Tongue (tissue), 2 donors: ENCODE measurements around the gene CUBN. TPM values are rescaled to one million over a fixed set of nuclear protein-coding genes. Genes with fewer than 3 reads are reported as not detected.
"Not testable (repeated sequence)": the region's sequence is repeated elsewhere in the genome, so short reads cannot be mapped to it uniquely, and the experiment has no call there.

Source experiments
- DNase-seq: peaks from one replicate; pipeline ENCODE4 v3.0.0-alpha.2; 2015
- total RNA-seq: library from RNA; depleted of rRNA; stranded (reverse); fragments of >200 nt; gene quantifications from one replicate; pipeline ENCODE4 v1.2.3, GENCODE V29; 2014

The CUBN gene
- total RNA-seq, 1 donor from 2014 or later = 3.5 TPM

DNA sequence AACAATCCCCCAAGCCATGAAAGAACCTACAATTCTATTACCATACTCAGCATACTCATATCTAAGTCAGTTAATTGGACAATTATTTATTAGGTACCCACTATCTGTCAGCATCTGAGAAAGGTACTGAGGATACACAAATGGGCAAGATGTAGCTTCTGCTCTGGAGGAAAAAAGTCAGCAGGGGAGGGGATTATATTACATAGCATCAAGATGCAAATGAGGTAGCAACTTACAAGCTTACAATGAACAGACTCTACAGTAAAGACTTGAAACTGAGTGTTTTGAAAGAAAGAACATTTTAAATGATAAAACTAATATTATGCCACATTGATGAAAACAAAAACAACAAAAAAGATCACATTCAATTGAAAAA is 10.8 kb upstream of the CUBN start:
- DNase-seq = no peak

DNA sequence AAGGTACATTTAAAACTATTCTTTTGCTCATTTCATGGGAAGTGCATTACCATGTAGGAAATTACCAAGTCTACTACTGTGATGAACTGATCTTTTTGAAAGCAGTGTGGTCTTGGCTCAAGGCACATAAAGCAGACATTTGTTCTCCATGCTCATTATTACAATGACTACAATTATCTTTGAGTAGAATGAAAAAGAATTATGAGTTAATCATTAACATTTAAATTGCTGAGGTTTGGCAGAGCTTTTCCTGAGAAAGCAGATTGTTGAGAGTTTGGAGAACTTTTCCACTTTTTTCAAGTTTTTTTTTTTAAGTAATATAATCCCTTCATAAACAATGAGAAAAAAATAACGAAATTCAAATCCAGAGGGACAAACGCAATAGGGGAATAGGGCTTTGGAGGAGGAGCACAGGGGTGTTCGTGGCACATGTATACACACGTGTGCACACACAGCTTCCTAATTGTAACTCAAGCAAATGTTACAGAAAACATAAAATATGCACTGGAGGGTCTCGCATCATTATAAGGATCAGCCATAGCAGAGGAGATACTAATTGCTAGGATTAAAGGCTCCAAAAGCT is 8.9 kb upstream of the CUBN start:
- DNase-seq = peak; percentile 14

DNA sequence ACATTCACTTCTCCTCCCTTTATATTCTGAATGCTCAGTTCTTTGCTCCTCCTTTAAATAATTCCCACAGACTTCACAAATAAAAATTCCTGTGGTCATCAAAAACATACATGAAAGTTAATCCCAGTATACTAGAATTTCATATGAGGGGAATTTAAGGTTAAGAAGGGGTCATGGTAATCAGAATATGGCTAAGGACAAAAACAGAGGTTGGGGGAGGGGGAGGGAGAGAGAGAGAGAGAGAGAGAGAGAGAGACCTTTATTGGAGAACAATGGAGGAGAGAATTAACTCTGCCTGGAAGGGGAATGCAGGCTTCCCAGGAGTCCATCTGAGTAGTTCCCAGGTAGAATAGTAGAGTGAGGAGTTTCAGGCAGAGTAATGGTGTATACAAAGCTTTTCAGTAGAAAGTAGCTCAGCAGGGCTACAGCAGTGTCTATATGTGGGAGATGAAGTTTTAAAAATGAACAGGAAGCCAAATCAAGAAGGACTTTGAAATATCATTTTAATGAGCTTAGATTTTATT is 5.2 kb upstream of the CUBN start:
- no peak for DNase-seq

DNA sequence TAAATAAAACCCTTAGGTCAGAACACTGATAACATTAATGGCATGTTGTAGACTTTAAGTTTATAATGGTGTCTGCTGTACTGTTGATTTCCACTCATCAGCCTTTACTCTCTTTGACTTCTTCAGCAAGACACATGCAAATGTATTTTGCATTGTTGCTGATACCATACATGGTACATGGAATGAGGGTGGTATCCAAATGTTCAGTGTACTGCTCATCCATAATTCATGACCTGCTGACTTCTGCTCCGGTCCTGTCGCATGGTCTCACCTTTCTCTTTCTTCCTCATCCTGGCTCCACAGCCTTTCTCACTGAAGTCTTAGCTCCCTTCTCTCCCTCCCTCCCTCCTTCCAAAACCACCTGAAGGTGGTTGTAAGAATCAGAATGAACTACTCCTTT is 4.7 kb upstream of the CUBN start:
- no peak for DNase-seq

DNA sequence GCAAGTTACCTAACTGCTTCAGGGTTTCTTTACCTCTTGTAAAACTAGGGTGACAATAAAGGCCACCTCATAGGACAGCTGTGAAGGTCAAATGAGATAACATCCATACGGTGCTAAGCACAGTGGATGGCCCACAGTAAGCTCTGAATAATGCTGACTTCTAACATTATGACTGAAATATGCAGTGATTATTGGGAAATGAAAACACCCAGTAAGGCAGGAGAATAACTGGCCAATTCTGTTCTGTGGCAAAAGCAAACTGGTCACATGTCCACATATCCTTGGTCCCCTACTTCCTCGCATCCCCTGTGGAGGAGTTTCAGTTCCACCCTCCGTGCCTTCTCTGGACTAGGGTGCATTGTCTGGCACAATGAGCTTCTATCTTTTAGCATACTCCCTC is 1.4 kb downstream of the CUBN start:
- DNase-seq = no peak

DNA sequence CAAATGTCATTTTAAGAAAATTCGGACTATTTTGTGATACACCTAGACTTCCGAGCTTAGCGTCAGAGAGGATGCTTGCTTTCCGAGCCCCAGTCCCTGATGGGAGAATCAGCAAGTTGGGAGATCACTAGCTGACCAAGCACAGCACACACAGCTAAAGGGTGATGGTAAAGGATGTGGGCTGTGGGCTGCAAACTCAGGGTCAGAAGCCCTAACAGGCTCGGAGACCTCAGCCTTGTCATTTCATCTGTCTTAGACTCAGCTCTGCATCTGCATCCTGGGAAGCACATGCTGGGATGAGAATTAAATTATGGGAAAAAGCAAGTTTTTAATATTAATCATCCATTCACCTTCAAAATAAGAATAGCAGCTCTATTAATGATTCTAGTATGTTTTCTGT is 3.3 kb downstream of the CUBN start:
- no peak for DNase-seq

DNA sequence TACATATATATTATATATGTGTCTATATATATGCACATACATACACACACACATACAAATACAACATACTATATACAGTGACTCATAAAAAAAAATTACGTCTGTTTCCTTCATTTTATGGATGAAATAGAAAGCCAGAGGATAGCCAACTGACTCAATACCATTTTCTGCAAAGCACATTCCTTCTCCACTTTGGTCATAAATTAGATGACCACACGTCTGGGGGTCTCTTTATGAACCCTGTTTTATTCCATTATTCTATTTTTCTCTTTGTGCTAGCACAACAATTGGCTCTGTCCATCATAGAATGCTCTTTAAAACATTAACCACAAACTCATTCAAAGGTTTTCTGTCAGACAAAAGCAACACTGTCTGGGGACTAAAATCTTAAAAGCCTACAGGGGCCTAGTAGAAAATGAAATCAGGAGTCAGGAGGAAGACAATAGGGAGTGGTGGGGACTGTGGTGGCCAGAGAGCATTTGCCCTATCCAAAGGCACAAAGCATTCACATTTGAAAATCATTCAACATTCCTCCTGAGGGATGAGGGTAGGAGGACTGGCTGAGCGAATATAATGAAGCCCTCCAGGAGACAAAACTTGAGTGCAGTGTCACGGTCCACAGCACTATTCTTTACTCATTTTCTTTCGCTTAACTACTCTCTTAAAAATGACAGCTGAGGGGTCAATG is 4.3 kb downstream of the CUBN start:
- no peak for DNase-seq

DNA sequence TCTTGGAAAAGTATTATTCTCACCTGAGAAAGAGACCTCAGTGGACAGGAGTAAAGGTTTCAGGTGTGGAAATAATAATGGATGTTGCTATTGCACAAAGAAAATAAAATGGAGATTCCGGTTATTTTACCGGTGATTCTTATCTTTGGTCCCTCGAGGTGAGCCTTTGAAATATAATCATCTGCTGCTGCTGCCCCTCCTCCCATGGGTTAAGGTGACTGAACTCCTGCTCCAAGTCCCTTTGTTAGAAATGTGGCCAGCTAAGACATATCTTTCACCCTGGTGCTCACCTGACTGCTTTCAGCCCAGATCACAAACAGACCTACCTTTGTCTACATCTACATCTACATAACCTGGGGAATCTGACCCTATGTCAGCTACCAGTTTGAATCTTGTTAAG is 5.7 kb downstream of the CUBN start:
- DNase-seq = no peak

DNA sequence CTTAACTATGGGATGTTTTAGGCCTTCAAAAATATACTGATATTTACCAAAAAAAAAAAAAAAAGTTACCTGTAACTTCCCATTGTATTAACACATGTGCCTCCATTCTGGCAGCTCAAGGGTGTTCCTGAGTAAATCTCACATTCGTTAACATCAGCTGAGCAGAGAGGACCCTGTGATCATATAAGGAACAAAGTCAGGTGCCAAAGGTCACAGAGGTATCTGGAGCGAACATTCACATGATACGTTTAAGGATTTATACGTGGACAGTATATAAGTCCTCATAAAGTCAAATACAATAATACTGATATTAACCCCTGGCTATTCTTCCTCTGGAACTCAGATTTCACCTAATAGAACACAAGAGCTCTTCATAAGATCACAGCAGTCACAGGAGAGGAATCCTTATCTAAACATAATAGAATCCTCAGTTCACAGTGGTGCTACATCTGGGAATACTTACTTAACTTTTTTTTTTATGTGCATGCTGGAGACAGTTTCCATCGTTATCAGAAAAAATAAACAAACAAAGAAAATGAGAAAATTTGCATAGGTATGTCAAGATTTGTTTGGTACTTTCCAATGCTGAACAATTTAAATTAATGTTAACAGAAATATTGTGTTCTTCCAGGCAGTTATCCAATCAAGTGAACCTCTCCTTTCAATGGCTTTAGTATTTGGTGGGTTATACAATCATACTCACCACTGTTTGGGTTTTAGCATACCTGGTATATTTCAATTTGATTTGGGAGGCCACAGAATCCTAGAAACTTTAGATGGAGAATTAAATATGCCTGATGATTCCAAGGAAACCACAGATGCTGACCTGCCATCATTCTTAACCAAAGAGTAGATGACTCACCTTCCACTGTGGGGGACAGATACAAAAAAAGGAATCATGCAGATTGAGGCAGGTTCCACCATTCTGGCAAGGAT is 6.6 kb downstream of the CUBN start:
- peak; percentile 19 for DNase-seq

DNA sequence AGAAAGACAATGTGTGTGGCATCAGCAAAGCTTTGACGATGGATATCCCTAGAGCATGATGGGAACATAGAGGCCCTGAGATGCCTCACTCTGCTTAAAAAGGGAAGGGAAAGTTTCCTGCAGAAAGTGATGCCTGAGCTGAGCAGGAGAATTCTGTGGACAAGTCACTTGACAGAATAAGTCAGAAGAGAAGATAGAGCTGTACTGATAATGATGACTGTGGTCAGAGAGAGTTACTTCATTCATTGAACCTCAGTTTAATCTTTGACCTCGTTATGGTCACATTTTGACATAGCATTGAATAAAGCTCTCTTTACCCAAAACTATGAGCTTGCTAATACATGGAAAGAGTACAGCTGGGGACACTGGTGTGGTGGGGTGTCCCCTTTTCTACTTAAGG is 7.6 kb downstream of the CUBN start:
- no peak for DNase-seq

DNA sequence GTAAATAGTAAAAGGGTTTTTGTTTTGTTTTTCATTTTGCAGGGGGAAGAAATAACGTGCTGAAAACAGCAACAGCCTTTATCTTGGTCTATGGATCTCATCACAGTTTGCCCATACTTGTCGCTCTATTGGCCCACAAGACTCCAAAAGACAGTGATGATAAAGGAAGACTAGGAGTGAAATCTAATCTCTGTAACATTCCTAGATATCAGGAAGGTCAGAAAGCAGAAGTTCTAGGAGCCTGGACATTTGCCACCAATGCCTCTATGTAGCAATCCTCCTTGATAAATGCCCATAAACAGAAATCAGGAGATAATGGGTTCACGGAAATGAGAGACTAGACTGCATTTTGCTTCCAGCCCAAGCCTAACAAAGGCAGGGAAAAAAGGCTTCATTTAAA is 8.9 kb downstream of the CUBN start:
- no peak for DNase-seq

DNA sequence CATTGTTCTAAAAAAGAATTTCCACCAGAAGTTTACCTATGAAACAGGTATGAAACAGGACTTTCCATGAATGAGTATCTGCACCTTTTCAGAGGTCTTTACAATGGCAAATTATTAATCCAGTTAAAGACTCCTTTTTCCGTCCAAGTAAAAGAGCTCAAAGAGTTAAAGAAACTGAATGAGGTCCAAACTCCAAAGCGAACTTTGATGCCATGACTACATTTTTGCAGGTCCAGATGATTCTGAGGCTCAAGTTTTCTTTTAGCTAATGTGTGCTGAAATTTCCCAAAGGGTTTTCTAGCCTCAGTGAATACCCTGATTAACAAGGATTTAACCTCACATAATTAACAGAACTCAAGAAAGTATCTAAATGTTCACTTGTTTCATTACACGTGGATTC is 9.8 kb downstream of the CUBN start:
- no peak for DNase-seq

DNA sequence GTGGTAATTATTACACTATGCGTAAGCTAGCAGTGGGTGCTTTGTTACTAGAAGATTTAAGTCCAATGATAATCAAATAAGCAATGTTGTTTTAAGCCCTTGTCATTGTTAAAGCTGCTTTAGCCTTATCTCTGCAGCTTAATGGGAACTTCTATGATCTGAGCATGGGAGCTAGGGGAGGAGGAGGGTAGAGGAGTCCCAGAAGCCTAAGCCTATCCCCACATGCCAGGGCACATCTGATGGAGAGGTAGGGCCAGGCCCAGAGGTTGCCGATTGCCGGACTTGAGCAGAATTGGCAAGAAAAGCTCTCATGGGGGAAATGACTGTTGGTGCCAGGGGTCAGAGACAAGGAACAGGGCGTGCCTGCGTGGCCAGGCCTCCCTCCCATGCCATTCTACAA is 13.4 kb downstream of the CUBN start:
- DNase-seq = no peak

DNA sequence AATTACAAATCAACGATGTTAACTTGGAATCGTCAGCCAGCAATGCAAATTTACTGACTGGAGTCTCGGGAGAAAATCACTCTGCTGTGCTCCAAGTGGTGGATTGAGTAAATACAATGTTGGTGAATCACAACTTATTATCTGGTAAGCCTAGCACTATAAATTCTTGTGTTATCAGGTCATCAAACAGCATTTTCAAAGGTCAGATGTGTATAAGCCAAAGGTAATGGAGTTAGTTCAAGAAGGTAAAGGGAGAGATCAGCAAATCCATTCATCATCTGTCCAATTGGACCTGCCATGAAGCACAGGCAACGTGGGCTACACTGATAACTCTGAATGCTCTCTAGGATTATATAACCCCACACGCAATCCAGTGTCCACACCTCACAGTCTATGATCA is 13.9 kb downstream of the CUBN start:
- no peak for DNase-seq

DNA sequence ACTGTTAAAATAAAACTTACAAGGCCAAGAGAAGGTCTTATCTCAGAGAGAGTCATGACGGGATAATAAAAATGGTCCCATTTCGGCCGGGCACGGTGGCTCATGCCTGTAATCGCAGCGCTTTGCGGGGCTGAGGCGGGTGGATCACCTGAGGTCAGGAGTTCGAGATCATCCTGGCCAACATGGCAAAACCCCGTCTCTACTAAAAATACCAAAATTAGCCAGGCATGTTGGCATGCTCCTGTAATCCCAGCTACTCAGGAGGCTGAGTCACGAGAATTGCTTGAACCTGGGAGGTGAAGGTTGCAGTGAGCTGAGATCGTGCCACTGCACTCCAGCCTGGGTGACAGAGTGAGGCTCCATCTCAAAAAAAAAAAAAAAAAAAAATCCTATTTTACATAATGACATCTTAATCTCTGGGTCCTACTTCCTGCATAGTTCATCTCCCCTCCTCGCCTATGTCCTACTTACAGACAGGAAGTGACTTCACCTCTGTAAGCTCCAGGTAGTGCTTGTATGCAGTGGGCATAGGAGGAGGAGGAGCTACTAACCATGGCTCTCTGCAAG is 14.7 kb downstream of the CUBN start:
- not testable (repeated sequence) for DNase-seq

DNA sequence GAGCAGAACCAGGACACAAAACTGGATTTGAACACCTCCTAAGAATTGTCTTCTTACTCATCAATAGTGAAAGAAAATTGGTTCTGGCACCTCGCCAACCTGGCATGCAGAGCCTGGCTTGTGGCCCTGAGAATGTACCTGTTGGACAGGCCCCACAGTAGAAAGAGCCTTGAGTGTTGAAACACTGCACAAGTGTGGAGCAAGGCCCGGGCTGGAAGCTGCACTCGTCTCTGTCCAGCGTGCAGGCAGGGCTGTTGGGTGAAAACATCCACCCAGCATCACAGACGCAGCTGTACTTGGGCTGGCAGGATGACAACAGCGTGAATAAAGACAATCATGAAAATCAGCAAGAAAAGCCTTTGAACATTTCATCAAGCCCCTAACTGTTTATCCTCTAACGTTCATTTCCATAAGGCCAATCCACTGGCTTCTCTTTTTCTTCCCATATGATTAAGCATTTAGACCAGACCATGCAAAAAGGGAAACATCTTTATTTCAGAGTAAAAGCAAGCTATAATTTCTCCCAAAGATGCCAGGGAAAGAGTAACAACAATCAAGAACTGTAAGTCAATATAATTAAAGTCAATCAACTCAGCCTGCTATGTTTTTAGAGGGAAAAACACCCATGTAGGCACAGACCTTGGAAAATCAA is 15.6 kb downstream of the CUBN start:
- DNase-seq = peak; percentile 90

DNA sequence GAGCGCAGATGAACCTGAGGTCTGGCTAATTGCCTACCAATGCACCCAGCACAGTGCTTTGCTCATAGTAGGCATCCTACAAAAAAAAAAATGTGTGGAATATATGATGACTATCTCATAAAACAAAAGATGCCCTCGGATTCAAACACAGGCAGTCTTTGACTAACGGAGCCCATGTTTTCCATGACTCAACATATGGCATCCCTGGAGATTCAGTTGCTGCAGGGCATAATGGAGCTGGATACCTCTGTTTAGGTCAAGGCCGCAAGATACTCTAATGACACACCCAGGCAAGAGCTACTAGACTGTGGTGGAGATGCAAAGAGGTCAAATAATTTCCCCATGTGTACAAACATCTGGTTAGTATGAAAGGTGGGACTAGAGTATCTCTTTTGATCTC is 16.3 kb downstream of the CUBN start:
- no peak for DNase-seq

DNA sequence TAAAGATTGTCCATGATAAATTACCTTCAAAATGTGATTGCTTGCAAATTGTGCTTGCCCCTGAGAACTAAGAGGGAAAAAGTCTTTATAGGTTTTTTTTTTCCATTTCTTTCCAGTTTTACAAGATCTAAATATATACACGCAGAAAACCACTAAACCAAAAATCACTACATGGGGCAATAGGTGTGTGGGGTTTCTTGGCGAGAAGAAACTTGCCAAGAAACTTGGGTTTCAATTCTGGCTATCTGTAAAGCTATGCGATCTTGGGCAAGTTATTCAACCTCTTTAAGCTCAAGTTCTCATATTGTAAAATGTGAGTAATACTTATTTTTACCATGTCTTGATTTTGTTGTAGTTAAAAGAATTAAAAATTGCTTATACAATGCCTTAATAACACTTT is 17.0 kb downstream of the CUBN start:
- no peak for DNase-seq

DNA sequence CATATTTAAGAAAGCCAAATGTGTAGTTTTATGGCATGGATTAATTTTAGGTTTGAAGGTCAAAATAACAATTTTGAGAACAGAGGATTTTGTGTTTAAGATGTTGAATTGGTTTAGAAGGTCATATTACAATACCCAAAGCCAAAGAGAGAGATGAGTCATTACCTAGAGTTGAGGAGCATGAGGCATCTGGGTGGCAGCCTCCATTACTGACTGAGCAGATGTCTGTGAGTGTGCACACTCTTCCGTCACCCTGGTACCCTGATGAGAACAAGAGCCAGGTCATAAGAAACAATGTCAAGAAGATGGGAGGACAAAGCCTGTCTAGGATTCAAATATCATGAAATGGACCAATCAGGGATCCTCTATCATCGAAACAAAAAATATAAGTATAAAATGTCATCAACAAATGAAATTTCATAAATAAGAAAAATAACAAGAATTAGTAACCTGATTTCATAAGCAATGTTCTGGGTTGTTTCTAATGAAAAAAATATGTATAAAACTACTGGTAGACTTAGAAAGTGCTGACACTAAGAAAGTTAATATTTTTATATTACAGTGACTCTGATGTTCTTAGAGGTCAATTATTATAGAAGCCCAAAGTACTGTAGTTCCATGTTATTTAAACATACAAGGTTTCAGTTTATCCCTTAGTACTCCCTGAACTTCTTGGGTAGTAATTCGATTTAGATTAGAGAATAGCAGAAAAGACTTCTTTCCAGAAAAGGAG is 20.0 kb downstream of the CUBN start:
- DNase-seq = no peak

DNA sequence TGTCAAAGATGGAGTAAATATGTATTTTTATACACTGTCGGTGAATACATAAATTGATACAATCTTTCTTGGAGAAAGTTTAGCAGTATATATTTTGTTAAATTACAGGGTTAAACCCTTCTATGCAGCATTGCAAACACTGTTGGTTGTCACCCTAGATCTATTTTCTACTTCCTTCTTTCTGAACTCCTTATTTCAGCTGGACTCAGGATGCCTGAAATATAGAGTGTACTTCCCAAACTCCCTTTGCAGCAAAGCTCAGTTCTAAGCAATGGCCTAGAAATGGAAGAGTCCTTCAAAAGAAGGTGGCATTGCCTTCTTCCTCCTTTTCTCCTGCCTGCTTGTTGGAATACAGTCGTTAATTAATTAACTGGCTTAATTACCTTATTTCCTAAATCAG is 20.6 kb downstream of the CUBN start:
- DNase-seq = no peak

DNA sequence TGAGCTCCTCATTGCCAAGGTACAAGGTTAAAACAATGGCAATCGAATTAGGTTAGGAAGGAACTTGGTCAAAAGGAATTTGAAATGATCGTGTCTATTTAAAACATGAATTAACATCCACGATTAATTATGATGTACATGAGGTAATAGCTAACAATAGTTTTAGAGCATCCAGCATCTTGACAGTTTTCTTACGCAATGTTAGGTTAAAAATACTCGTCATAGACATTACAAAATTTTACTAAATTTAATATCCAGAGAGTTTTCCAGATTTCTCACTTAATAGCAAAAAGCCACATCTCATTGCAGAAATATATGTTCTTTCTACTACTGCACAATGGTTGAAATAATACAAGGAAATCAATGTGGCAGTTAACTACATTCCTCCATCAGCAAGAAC is 22.6 kb downstream of the CUBN start:
- no peak for DNase-seq

DNA sequence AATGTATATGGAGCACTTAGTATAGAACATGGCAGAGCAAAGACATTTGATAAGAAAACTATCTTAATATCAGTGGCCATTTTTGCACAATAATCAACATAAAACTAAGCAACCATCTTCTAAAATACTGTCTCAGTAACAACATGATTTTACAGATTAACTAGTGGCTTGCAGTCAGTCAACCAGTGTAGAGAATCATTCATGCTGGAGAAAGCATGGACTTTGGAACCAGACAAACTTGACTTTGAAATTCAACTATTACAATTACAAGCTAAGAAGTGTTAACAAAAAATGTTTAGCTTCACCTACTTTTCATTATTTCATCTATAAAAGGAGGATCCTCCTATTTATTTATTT is 27.7 kb downstream of the CUBN start:
- no peak for DNase-seq
